GM21717 (cell line): ENCODE results near the gene CACNA2D3.

Source experiments
- ATAC-seq: cut with Tn5 transposase; IDR thresholded peaks from one replicate; pipeline ENCODE4 v1.9.1; 2021; ENCODE audit warnings: mild to moderate bottlenecking, moderate library complexity; ENCODE audit not compliant: unreplicated experiment

The CACNA2D3 gene

GRCh38 chr3:54360320-54360719, 238.0 kb downstream of the CACNA2D3 start:
- no peak for ATAC-seq

GRCh38 chr3:54361746-54362283, 239.5 kb downstream of the CACNA2D3 start:
- ATAC-seq: no peak

- no peak for ATAC-seq
Observed at GRCh38 chr3:54366007-54366750, 243.8 kb downstream of the CACNA2D3 start.

- no peak for ATAC-seq
Observed at GRCh38 chr3:54366839-54367238, 244.5 kb downstream of the CACNA2D3 start.

GRCh38 chr3:54372232-54372631, 249.9 kb downstream of the CACNA2D3 start:
- no peak for ATAC-seq

- no peak for ATAC-seq
Observed at GRCh38 chr3:54374214-54374852, 252.0 kb downstream of the CACNA2D3 start.

- ATAC-seq: no peak
Observed at GRCh38 chr3:54376142-54376807, 253.9 kb downstream of the CACNA2D3 start.

- ATAC-seq: no peak
Observed at GRCh38 chr3:54376939-54377578, 254.7 kb downstream of the CACNA2D3 start.

- ATAC-seq: no peak
Observed at GRCh38 chr3:54378184-54378583, 255.8 kb downstream of the CACNA2D3 start.

- no peak for ATAC-seq
Observed at GRCh38 chr3:54384279-54384678, 261.9 kb downstream of the CACNA2D3 start.

GRCh38 chr3:54390582-54390981, 268.2 kb downstream of the CACNA2D3 start:
- no peak for ATAC-seq

- no peak for ATAC-seq
Observed at GRCh38 chr3:54393150-54393549, 270.8 kb downstream of the CACNA2D3 start.

- ATAC-seq: no peak
Observed at GRCh38 chr3:54408328-54408727, 286.0 kb downstream of the CACNA2D3 start.

- ATAC-seq: no peak
Observed at GRCh38 chr3:54421943-54422342, 299.6 kb downstream of the CACNA2D3 start.

GRCh38 chr3:54424292-54424691, 301.9 kb downstream of the CACNA2D3 start:
- no peak for ATAC-seq

GRCh38 chr3:54426381-54426780, 304.0 kb downstream of the CACNA2D3 start:
- ATAC-seq: no peak

GRCh38 chr3:54427501-54427900, 305.1 kb downstream of the CACNA2D3 start:
- ATAC-seq: no peak

GRCh38 chr3:54427941-54428871, 305.9 kb downstream of the CACNA2D3 start:
- no peak for ATAC-seq

- no peak for ATAC-seq
Observed at GRCh38 chr3:54432975-54433374, 310.6 kb downstream of the CACNA2D3 start.

GRCh38 chr3:54433846-54434245, 311.5 kb downstream of the CACNA2D3 start:
- no peak for ATAC-seq
